HepG2 (cell line): ENCODE data around the gene GJA10. TPM values are rescaled to one million over a fixed set of nuclear protein-coding genes. Genes with fewer than 3 reads are reported as not detected.

Experiments used
- FOXM1 ChIP-seq: sonication (generic); formaldehyde crosslinking; IDR thresholded peaks from 2 replicates; pipeline ENCODE4 v1.5.0; 2020; ENCODE audit warnings: missing genetic modification reagents
- JUNB ChIP-seq: sonication (generic); formaldehyde crosslinking; IDR thresholded peaks from 2 replicates; pipeline ENCODE4 v1.8.0; 2022; ENCODE audit warnings: missing genetic modification reagents, mild to moderate bottlenecking, borderline replicate concordance
- KIAA2018 ChIP-seq: sonication (generic); formaldehyde crosslinking; IDR thresholded peaks from 2 replicates; pipeline ENCODE4 v1.5.0; 2020; ENCODE audit warnings: mild to moderate bottlenecking, missing genetic modification reagents, borderline replicate concordance
- MXD4 ChIP-seq: IDR thresholded peaks from 2 replicates; pipeline ENCODE4 v1.6.1; 2016; ENCODE audit warnings: mild to moderate bottlenecking, missing biosample characterization, missing genetic modification reagents
- NFIC ChIP-seq: IDR thresholded peaks from 2 replicates; pipeline ENCODE4 v1.6.1; 2012; ENCODE audit warnings: mild to moderate bottlenecking, low read length, inconsistent platforms
- NFYC ChIP-seq: IDR thresholded peaks from 2 replicates; pipeline ENCODE4 v1.6.1; 2016; ENCODE audit warnings: missing genetic modification reagents, missing compliant biosample characterization
- RFXAP ChIP-seq: sonication (generic); formaldehyde crosslinking; IDR thresholded peaks from 2 replicates; pipeline ENCODE4 v1.4.0; 2020; ENCODE audit warnings: missing genetic modification reagents, borderline replicate concordance
- XBP1 ChIP-seq: sonication (generic); formaldehyde crosslinking; IDR thresholded peaks from 2 replicates; pipeline ENCODE4 v1.5.0; 2020; ENCODE audit warnings: missing genetic modification reagents
- ZBTB37 ChIP-seq: sonication (generic); formaldehyde crosslinking; IDR thresholded peaks from 2 replicates; pipeline ENCODE4 v1.4.0; 2020; ENCODE audit warnings: mild to moderate bottlenecking, missing genetic modification reagents
- ZC3H4 ChIP-seq: sonication (generic); formaldehyde crosslinking; IDR thresholded peaks from 2 replicates; pipeline ENCODE4 v1.4.0; 2020; ENCODE audit warnings: missing genetic modification reagents, borderline replicate concordance
- ZFP1 ChIP-seq: IDR thresholded peaks from 2 replicates; pipeline ENCODE4 v1.6.1; 2016
- ZFY ChIP-seq: sonication (generic); formaldehyde crosslinking; IDR thresholded peaks from 2 replicates; pipeline ENCODE4 v1.4.0; 2020; ENCODE audit warnings: missing genetic modification reagents
- ZHX1 ChIP-seq: sonication (generic); formaldehyde crosslinking; IDR thresholded peaks from 2 replicates; pipeline ENCODE4 v1.8.1; 2022; ENCODE audit warnings: low read depth, mild to moderate bottlenecking, missing genetic modification reagents
- ZNF260 ChIP-seq: sonication (generic); formaldehyde crosslinking; IDR thresholded peaks from 2 replicates; pipeline ENCODE4 v1.4.0; 2020; ENCODE audit warnings: missing genetic modification reagents, low read depth, mild to moderate bottlenecking, borderline replicate concordance
- ZNF264 ChIP-seq: sonication (generic); formaldehyde crosslinking; IDR thresholded peaks from 2 replicates; pipeline ENCODE4 v1.4.0; 2020; ENCODE audit warnings: missing genetic modification reagents
- ZNF484 ChIP-seq: sonication (generic); formaldehyde crosslinking; IDR thresholded peaks from 2 replicates; pipeline ENCODE4 v1.5.1; 2020; ENCODE audit warnings: mild to moderate bottlenecking, low read depth, missing genetic modification reagents, borderline replicate concordance
- ZNF737 ChIP-seq: sonication (generic); formaldehyde crosslinking; IDR thresholded peaks from 2 replicates; pipeline ENCODE4 v1.5.0; 2020; ENCODE audit warnings: missing genetic modification reagents, mild to moderate bottlenecking, borderline replicate concordance
- polyA plus RNA-seq, 8 experiments: library from polyadenylated mRNA; depleted of rRNA in 3 of 8; stranded (reverse) in 7 of 8; unstranded in 1 of 8; fragments of >200 nt; fragmentation: Illumina TruSeq in 4 of 8; extraction: Trizol in 4 of 8; gene quantifications; 2 replicates each; pipeline versions ENCODE4 v1.2.1 to v1.2.3, GENCODE V29; 2011 to 2016; ENCODE audit warnings: low read depth in 4 of 8, missing spikeins in 1 of 8, mixed read lengths in 1 of 8; ENCODE audit not compliant: insufficient read depth in 1 of 8
- total RNA-seq, 5 experiments: library from RNA; depleted of rRNA; stranded (reverse); fragments of >200 nt; fragmentation: Illumina TruSeq; extraction: Trizol; gene quantifications; 2 replicates each; pipeline ENCODE4 v1.2.3, GENCODE V29; 2016; ENCODE audit warnings: low read depth in 1 of 5

The GJA10 gene
- total and polyA plus RNA-seq, 2 of the 13 experiments (the other 11 are each of a cell fraction or from before 2014, with no cell fraction given): not detected

GRCh38 chr6:89895276-89895874, 1.1 kb downstream of the GJA10 start (continued):
- peak; percentile 62; the same call in 1 of the 2 replicates for TF ChIP-seq ZC3H4
- TF ChIP-seq ZFP1: peak; percentile 75; the same call in 1 of the 2 replicates
- no peak for TF ChIP-seq ZNF484 (CRISPR knock-in tag)
- no peak for TF ChIP-seq ZBTB37 (CRISPR knock-in tag)
- 0 out of 2 replicates have a peak, but pooled peaks have one; percentile 35 for TF ChIP-seq ZFY (CRISPR knock-in tag)
- TF ChIP-seq ZNF264 (CRISPR knock-in tag): peak; percentile 51; the same call in 1 of the 2 replicates
- 0 out of 2 replicates have a peak, but pooled peaks have one; percentile 35 for TF ChIP-seq ZNF737
- no peak for TF ChIP-seq JUNB
- 0 out of 2 replicates have a peak, but pooled peaks have one; percentile 32 for TF ChIP-seq NFYC
- TF ChIP-seq RFXAP: no peak
- TF ChIP-seq ZHX1: peak; percentile 73; the same call in 1 of the 2 replicates
- peak; percentile 87 for TF ChIP-seq FOXM1 (CRISPR knock-in tag)
- no peak for TF ChIP-seq NFIC
- peak; percentile 79; the same call in 1 of the 2 replicates for TF ChIP-seq XBP1 (CRISPR knock-in tag)
- peak; percentile 70; the same call in 1 of the 2 replicates for TF ChIP-seq MXD4 (CRISPR knock-in tag)
- TF ChIP-seq ZNF260: no peak
- TF ChIP-seq KIAA2018 (CRISPR knock-in tag): no peak
